Loucy (cell line): ENCODE results near the gene FUS.

Experiments used
- H2AFZ ChIP-seq: fragments of 200-600 bp; sonication (generic); 2 replicates; pipeline ENCODE4 v1.6.0; 2016; ENCODE audit warnings: antibody characterized with exemption, mild to moderate bottlenecking, low read length, moderate library complexity
- H3F3A ChIP-seq: fragments of 200-600 bp; 2 replicates; pipeline ENCODE4 v1.6.0; 2016; ENCODE audit warnings: antibody characterized with exemption, low read depth, mild to moderate bottlenecking
- H3K27me3 ChIP-seq: fragments of 200-600 bp; sonication (generic); 2 replicates; pipeline ENCODE4 v1.6.1; 2014; ENCODE audit warnings: low read length, mild to moderate bottlenecking; ENCODE audit not compliant: insufficient read depth, poor library complexity, severe bottlenecking
- H3K36me3 ChIP-seq: fragments of 200-600 bp; sonication (generic); 2 replicates; pipeline ENCODE4 v1.6.1; 2016; ENCODE audit warnings: low read length; ENCODE audit not compliant: insufficient read depth
- H3K4me1 ChIP-seq: fragments of 200-600 bp; sonication (generic); 2 replicates; pipeline ENCODE4 v1.5.1; 2014; ENCODE audit warnings: low read length, mild to moderate bottlenecking; ENCODE audit not compliant: insufficient read depth, poor library complexity, severe bottlenecking
- H3K4me2 ChIP-seq: fragments of 200-600 bp; sonication (generic); 2 replicates; pipeline ENCODE4 v1.6.0; 2014; ENCODE audit warnings: antibody characterized with exemption, low read length, low read depth, mild to moderate bottlenecking; ENCODE audit not compliant: poor library complexity, severe bottlenecking
- H3K4me3 ChIP-seq: fragments of 200-600 bp; sonication (generic); 2 replicates; pipeline ENCODE4 v1.5.1; 2014; ENCODE audit warnings: low read length, mild to moderate bottlenecking, mixed read lengths; ENCODE audit not compliant: poor library complexity, severe bottlenecking
- H3K79me2 ChIP-seq: fragments of 200-600 bp; sonication (generic); 2 replicates; pipeline ENCODE4 v1.6.1; 2014; ENCODE audit warnings: low read length; ENCODE audit not compliant: insufficient read depth
- H3K9ac ChIP-seq: fragments of 200-600 bp; sonication (generic); 2 replicates; pipeline ENCODE4 v1.6.0; 2014; ENCODE audit warnings: mild to moderate bottlenecking, low read depth, low read length, moderate library complexity; ENCODE audit not compliant: poor library complexity, severe bottlenecking
- H3K9me2 ChIP-seq: fragments of 200-600 bp; sonication (generic); replicated peaks from 2 replicates; pipeline ENCODE4 v1.6.1; 2016; ENCODE audit warnings: low read depth, low read length, mixed read lengths
- H3K9me3 ChIP-seq: fragments of 200-600 bp; sonication (generic); 2 replicates; pipeline ENCODE4 v1.6.1; 2014; ENCODE audit warnings: mild to moderate bottlenecking, antibody characterized with exemption, low read length, low read depth; ENCODE audit not compliant: insufficient read depth
- H4K20me1 ChIP-seq: fragments of 200-600 bp; sonication (generic); 2 replicates; pipeline ENCODE4 v1.6.0; 2014; ENCODE audit warnings: antibody characterized with exemption, low read length, mild to moderate bottlenecking; ENCODE audit not compliant: insufficient read depth, poor library complexity, severe bottlenecking
- EZH2phosphoT487 ChIP-seq: fragments of 200-600 bp; IDR thresholded peaks from 2 replicates; pipeline ENCODE4 v1.6.1; 2018; ENCODE audit warnings: antibody characterized with exemption, mild to moderate bottlenecking, moderate library complexity, borderline replicate concordance
- TF ChIP-seq, protein P1 (sequence below): fragments of 200-600 bp; sonication (generic); conservative IDR thresholded peaks from 2 replicates; pipeline ENCODE4 v1.5.1; 2014; ENCODE audit warnings: mild to moderate bottlenecking, antibody characterized with exemption, low read length

Gene FUS

DNA sequence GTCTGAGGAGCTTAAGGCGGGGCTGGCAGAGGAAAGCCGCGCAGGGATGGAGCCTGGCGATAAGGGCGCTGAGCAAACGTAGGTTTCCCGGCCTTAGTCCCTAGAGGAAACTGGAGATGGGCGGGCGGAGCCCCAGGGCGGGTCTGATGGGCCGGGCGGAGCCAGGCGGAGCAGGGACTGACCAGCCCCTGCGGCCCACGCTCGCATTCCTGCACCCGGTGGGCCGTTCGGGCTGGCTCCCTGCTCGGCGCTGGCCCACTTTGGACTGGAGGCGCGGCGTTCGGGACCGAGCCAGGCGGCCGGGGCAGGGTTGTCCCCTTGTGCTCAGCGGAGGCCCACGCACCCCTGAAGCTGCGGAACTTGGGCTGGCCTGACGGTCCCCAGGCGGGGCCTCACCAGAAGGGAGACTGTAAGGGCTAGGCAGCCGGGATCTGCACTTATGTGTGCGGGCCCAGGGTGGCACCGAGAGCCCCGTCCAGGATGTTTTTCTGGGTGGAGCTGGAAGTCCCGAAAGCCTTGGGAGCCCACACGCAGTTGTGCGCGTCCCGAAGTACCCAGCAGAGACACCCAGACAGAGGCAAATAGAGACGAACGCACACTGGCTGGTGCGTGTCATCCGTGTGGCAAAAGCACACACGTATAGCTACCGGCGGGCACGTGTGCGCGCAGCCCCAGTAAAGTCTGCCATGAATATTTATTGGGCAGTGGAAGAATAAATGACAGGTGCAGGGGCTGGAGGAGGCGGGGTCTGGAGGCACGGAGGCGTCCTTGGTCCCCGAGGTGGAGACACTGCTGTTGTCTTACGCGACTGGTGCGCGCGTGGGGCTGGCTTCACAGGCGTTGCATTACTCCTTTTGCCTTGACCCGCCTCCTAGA, 35.6 kb downstream of the FUS start:
- Histone ChIP-seq H3K79me2 (no peaks in the 10 kb centered on the region), H2AFZ (no peak overlapping the region), H4K20me1 (no peaks in the 10 kb centered on the region), H3K4me3 (no peak overlapping the region), H3K36me3 (no peaks in the 10 kb centered on the region), H3F3A (no peaks in the 10 kb centered on the region), H3K9me2 (no peaks in the 10 kb centered on the region), H3K4me2 (no peak overlapping the region), H3K27me3 (no peaks in the 10 kb centered on the region), H3K9me3 (no peaks in the 10 kb centered on the region), H3K4me1 (no peaks in the 10 kb centered on the region), H3K9ac (no peak overlapping the region)
- no peak for TF ChIP-seq EZH2phosphoT487
- TF ChIP-seq, protein P1, sequence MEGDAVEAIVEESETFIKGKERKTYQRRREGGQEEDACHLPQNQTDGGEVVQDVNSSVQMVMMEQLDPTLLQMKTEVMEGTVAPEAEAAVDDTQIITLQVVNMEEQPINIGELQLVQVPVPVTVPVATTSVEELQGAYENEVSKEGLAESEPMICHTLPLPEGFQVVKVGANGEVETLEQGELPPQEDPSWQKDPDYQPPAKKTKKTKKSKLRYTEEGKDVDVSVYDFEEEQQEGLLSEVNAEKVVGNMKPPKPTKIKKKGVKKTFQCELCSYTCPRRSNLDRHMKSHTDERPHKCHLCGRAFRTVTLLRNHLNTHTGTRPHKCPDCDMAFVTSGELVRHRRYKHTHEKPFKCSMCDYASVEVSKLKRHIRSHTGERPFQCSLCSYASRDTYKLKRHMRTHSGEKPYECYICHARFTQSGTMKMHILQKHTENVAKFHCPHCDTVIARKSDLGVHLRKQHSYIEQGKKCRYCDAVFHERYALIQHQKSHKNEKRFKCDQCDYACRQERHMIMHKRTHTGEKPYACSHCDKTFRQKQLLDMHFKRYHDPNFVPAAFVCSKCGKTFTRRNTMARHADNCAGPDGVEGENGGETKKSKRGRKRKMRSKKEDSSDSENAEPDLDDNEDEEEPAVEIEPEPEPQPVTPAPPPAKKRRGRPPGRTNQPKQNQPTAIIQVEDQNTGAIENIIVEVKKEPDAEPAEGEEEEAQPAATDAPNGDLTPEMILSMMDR = no peak

DNA sequence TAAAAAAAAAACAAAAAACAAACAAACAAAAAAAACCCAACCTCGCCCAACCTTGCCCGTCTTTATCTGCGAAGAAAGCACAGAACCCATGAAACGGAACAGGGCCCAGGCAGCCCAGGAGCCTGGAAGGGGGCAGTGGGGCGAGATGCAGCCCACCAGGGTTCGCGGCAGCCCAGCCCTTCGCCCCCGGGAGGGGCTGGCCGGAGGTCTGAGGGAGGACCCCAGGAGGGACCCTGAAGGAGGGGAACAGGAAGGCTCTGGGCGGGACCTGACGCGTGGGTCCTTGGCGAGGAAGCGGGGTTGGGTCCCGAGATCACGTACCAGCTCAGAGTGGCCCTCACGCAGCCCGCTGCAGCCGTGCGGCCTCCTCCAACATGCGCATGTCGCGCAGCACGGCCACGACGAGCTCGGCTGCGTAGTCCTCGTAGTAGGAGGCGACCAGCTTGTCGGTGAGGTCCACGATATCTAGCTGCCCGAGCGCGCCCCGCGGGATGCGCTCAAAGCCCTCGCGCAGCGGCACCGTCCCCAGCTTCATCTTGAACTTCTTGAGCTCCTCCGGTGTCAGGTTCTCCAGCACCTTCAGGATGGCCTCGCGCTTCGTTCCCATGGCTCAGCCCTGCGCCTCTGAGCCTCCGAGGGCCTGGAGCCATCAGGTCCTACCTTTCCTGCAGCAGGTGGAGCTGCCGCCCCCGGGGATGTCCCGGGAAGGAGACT, 36.6 kb downstream of the FUS start, which contains the start of gene PYDC1:
PYDC1 (minus strand) TSS at position 714 of the 714 bp plus-strand sequence; CDS start at position 607, 107 bp downstream.
- Histone ChIP-seq H3K9me2 (no peaks in the 10 kb centered on the region), H3K4me3 (no peak within 1 kb of the TSS), H3K9me3 (no peaks in the 10 kb centered on the region), H3K4me2 (no peak within 1 kb of the TSS), H2AFZ (no peak within 1 kb of the TSS), H3K9ac (no peak within 1 kb of the TSS), H3K4me1 (no peaks in the 10 kb centered on the region), H3K79me2 (no peaks in the 10 kb centered on the region), H3F3A (no peaks in the 10 kb centered on the region), H3K27me3 (no peaks in the 10 kb centered on the region), H3K36me3 (no peaks in the 10 kb centered on the region), H4K20me1 (no peaks in the 10 kb centered on the region)
- TF ChIP-seq, protein P1 = no peak
- TF ChIP-seq EZH2phosphoT487 = no peak

DNA sequence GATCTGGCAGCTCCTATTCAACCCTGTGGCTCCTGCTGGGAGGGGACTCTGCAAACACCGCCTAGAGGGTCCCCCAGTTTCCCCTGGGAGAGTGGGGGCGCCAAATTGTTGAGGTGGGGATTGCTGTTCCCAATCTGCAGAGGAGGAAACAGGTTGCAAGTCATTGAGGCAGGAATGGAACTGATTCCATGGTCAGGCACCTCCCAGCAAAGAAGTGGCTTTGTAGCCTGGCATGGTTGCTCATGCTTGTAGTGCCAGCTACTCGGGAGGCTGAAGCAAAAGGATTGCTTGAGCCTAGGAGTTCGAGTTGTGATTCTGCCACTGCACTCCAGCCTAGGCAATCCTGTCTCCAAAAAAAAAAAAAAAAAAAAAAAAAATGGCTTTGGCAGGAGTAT, 37.2 kb downstream of the FUS start:
- Histone ChIP-seq H3K4me2 (no peak overlapping the region), H2AFZ (no peak overlapping the region), H3K9ac (no peak overlapping the region), H3F3A (no peaks in the 10 kb centered on the region), H3K9me2 (no peaks in the 10 kb centered on the region), H3K36me3 (no peaks in the 10 kb centered on the region), H3K9me3 (no peaks in the 10 kb centered on the region), H3K79me2 (no peaks in the 10 kb centered on the region), H3K4me3 (no peak overlapping the region), H4K20me1 (no peaks in the 10 kb centered on the region), H3K27me3 (no peaks in the 10 kb centered on the region), H3K4me1 (no peaks in the 10 kb centered on the region)
- TF ChIP-seq, protein P1 = no peak
- no peak for TF ChIP-seq EZH2phosphoT487
